ENCODE measurements around the gene SPECC1. TPM values are rescaled to one million over a fixed set of nuclear protein-coding genes. Genes with fewer than 3 reads are reported as not detected.

The SPECC1 gene
- total and polyA plus RNA-seq, 3 donors from 2014 or later = 78.6 to 160 (median 148) TPM

DNA sequence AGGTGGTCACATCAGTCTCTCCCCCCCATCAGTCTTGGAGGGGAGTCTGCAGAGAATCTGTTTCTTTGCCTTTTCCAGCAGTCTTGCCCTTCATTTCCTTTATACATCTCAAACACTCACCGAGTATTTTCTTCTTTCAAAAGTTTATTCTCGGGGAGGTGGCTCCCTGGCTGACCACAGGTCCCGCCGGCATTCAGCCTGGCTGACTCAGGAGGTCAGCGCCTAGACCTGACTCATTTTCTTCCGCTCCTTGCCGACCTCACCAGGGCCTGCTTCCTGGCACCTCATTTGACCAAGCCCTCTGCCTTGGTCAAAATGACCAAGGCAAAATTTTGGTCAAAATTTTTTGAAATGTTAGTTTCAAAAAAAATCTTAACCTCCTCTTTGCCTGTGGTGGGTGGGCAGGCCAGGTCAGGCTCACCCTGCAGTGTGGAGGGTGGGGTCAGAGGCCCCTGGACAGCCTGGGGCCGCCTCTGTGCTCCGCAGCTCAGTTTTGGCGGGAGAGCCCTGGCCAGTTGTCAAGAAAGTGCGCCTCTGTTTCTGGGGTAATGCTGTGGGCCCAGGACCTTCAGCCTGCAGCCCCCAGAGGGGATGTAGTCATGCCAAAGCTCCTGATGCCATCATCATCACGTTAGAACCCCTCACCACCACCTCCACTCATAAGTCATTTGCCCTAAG, 165.6 kb downstream of the SPECC1 start:
- Histone ChIP-seq H3K4me1 (peaks cover 9% of the 10 kb centered on the region), H3K36me3 (ENCODE audit: low read depth, missing control alignments) (no peaks in the 10 kb centered on the region), H3K4me3 (no peak overlapping the region), H3K27me3 (no peaks in the 10 kb centered on the region), H3K27ac (no peak overlapping the region), H3K9me3 (no peaks in the 10 kb centered on the region)
- DNase-seq = no peak
- TF ChIP-seq, protein P1, sequence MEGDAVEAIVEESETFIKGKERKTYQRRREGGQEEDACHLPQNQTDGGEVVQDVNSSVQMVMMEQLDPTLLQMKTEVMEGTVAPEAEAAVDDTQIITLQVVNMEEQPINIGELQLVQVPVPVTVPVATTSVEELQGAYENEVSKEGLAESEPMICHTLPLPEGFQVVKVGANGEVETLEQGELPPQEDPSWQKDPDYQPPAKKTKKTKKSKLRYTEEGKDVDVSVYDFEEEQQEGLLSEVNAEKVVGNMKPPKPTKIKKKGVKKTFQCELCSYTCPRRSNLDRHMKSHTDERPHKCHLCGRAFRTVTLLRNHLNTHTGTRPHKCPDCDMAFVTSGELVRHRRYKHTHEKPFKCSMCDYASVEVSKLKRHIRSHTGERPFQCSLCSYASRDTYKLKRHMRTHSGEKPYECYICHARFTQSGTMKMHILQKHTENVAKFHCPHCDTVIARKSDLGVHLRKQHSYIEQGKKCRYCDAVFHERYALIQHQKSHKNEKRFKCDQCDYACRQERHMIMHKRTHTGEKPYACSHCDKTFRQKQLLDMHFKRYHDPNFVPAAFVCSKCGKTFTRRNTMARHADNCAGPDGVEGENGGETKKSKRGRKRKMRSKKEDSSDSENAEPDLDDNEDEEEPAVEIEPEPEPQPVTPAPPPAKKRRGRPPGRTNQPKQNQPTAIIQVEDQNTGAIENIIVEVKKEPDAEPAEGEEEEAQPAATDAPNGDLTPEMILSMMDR (IDR thresholded peaks at IDR 0.05) = no peak
- no peak for TF ChIP-seq POLR2A (IDR thresholded peaks at IDR 0.05)
- intact Hi-C loops (cut with DNase I; ENCODE audit: low total_unique reads) = no loop called here
- WGBS, 2 donors = 78 to 90% methylated on average over 11 to 12 of the region's 12 CpGs

DNA sequence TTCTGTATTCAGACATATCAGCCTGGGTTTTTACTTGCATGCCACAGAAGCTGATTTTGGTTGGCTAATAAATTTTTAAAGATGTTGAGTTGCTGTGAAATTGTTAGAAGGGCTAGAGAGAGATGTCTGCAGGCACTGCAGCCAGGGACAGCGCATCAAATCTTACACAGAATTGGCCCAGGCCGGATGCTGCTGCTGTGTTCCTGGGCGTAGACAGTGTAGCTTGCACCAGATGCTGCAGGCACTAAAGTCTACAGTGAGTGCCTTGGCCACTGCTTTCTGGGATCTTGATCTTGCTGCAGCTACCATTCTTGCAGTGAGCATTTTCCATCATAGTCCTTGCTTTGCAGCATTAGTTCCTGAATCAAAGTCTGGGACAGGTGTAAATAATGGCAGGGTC, 169.9 kb downstream of the SPECC1 start:
- Histone ChIP-seq H3K4me1 (no peaks in the 10 kb centered on the region), H3K4me3 (no peak overlapping the region), H3K36me3 (ENCODE audit: low read depth, missing control alignments) (no peaks in the 10 kb centered on the region), H3K27me3 (no peaks in the 10 kb centered on the region), H3K9me3 (no peaks in the 10 kb centered on the region), H3K27ac (no peak overlapping the region)
- no peak for DNase-seq
- intact Hi-C loops (cut with DNase I; ENCODE audit: low total_unique reads) = no loop called here
- 80 to 90% methylated on average over 3 of the region's 3 CpGs for WGBS, 2 donors
- TF ChIP-seq, protein P1 (IDR thresholded peaks at IDR 0.05) = no peak
- no peak for TF ChIP-seq POLR2A (IDR thresholded peaks at IDR 0.05)

DNA sequence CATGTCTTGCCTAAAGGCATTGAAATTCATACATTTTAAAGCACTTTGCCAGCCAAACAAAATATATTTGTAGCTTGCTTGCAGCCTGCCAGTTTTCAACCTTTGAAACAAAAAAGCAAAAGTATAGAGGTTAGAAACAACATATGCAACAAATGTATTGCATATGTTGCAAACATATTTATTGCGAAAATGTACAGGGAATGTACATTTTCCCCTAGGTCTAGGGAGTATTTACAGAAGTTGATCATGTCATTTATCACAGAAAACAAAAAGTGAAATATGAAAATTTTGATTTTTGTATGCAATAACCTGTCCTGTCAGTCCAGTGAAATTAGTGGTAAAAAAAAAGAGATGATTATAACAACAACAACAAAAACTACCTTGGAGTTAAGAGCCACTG, 171.5 kb downstream of the SPECC1 start:
- no peaks in the 10 kb centered on the region for H3K27me3 ChIP-seq
- H3K9me3 ChIP-seq = no peaks in the 10 kb centered on the region
- intact Hi-C loops (cut with DNase I; ENCODE audit: low total_unique reads) = no loop called here
- no peaks in the 10 kb centered on the region for H3K36me3 ChIP-seq (ENCODE audit: low read depth, missing control alignments)
- H3K4me3 ChIP-seq = no peak overlapping the region
- WGBS, 2 donors = 64 to 80% methylated on average over 1 of the region's 1 CpG
- no peak for DNase-seq
- no peaks in the 10 kb centered on the region for H3K4me1 ChIP-seq
- TF ChIP-seq, protein P1 (IDR thresholded peaks at IDR 0.05) = no peak
- no peak for TF ChIP-seq POLR2A (IDR thresholded peaks at IDR 0.05)
- no peak overlapping the region for H3K27ac ChIP-seq

DNA sequence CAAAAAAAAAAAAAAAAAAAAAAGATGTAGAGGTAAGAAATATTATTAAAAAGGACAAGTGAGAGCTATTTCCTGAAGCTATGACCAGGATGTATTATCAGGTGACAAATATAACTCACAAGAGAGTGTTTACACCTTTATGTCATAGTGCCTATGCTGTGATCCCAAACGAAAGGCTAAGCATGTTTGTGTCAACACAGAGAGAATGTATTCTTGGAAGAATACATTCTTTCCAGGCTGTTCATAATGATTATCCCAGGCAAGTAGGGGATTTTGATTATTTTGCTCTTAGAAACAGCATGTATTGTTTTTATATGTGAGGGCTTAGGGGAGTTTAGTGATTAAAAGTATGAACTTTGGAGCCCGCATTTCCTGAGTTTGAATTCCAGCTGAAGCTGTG, 175.0 kb downstream of the SPECC1 start:
- TF ChIP-seq, protein P1 (IDR thresholded peaks at IDR 0.05) = no peak
- TF ChIP-seq POLR2A (IDR thresholded peaks at IDR 0.05) = no peak
- 67 to 70% methylated on average over 2 of the region's 2 CpGs for WGBS, 2 donors
- H3K27me3 ChIP-seq = no peaks in the 10 kb centered on the region

More for the DNA sequence above, 175.0 kb downstream of the SPECC1 start:
- Histone ChIP-seq H3K9me3 (no peaks in the 10 kb centered on the region), H3K4me1 (peaks cover 4% of the 10 kb centered on the region), H3K36me3 (ENCODE audit: low read depth, missing control alignments) (no peaks in the 10 kb centered on the region), H3K27ac (no peak overlapping the region), H3K4me3 (no peak overlapping the region)
- DNase-seq = no peak
- intact Hi-C loops (cut with DNase I; ENCODE audit: low total_unique reads) = no loop called here
